Testis (tissue), 3 donors: Measurements from ENCODE around the gene VAMP4. TPM values are rescaled to one million over a fixed set of nuclear protein-coding genes. Genes with fewer than 3 reads are reported as not detected.
A peak's percentile ranks its signal among the peaks of the same experiment; 100 is the strongest.
"Not testable (repeated sequence)": the region's sequence is repeated elsewhere in the genome, so short reads cannot be mapped to it uniquely, and the experiment has no call there.

ENCODE experiments used
- DNase-seq: peaks from one replicate; pipeline ENCODE4 v3.0.0-alpha.2; 2019
- H3K27ac ChIP-seq, 2 donors: fragments of 200-600 bp; sonication (generic); one replicate each; pipeline ENCODE4 v1.5.1; 2019
- H3K27me3 ChIP-seq: fragments of 200-600 bp; sonication (generic); one replicate; pipeline ENCODE4 v1.5.1; 2019
- H3K36me3 ChIP-seq: fragments of 200-600 bp; sonication (generic); one replicate; pipeline ENCODE4 v1.5.1; 2017; ENCODE audit warnings: low read depth; ENCODE audit errors: missing control alignments
- H3K4me1 ChIP-seq: fragments of 200-600 bp; sonication (generic); one replicate; pipeline ENCODE4 v1.5.1; 2019
- H3K4me3 ChIP-seq, 2 donors: fragments of 200-600 bp; sonication (generic); one replicate each; pipeline ENCODE4 v1.5.1; 2017 to 2019
- H3K9me3 ChIP-seq: fragments of 200-600 bp; sonication (generic); one replicate; pipeline ENCODE4 v1.5.1; 2017
- CTCF ChIP-seq, 3 experiments: fragments of 450-650 bp in 2 of 3; fragments of 200-600 bp in 1 of 3; sonication (generic) in 1 of 3; IDR thresholded peaks; one replicate each; pipeline ENCODE4 v1.5.1; 2016 to 2019; ENCODE audit warnings: antibody characterized with exemption in 3 of 3, mild to moderate bottlenecking in 2 of 3, moderate library complexity in 1 of 3
- POLR2A ChIP-seq: fragments of 450-650 bp; IDR thresholded peaks from one replicate; pipeline ENCODE4 v1.6.1; 2017; ENCODE audit warnings: antibody characterized with exemption, mild to moderate bottlenecking, moderate library complexity
- WGBS, 2 donors: methylation state at CpG; one replicate each; pipeline ENCODE4 v1.1.5; 2018; 5-methylcytosine and 5-hydroxymethylcytosine counted together
- intact Hi-C: fragments of 100-400 bp; cut with DNase I; formaldehyde crosslinking; loops from one replicate; pipeline ENCODE4 v1.15.1; 2023; ENCODE audit warnings: low total_unique reads
- polyA plus RNA-seq: library from polyadenylated mRNA; stranded (reverse); fragments of 350-450 nt; fragmentation: Illumina TruSeq; extraction: RNeasy Lipid Tissue Mini Kit (QIAGEN cat#74804); gene quantifications from one replicate; pipeline ENCODE4 v1.2.3, GENCODE V29; 2014; ENCODE audit warnings: low read depth, low replicate concordance; ENCODE audit not compliant: insufficient read depth
- total RNA-seq, 2 donors: library from RNA; depleted of rRNA; stranded (reverse); fragments of >200 nt; gene quantifications; one replicate each; pipeline ENCODE4 v1.2.3, GENCODE V29; 2016

The VAMP4 gene
- total and polyA plus RNA-seq, 3 donors from 2014 or later: 22.6 to 28.6 (median 23.7) TPM

- Histone ChIP-seq H3K27ac (peak overlapping the region; percentile 63 to 69), H3K4me1 (no peaks in the 10 kb centered on the region), H3K36me3 (no peaks in the 10 kb centered on the region), H3K4me3 (no peak overlapping the region), H3K27me3 (no peaks in the 10 kb centered on the region), H3K9me3 (no peaks in the 10 kb centered on the region)
- TF ChIP-seq CTCF (IDR thresholded peaks at IDR 0.05) (no peak), POLR2A (no peak)
- 55 to 68% methylated on average over 2 to 4 of the region's 4 CpGs for WGBS, 2 donors
- intact Hi-C loops: no loop called here
- no peak for DNase-seq
Observed at GRCh38 chr1:171663854-171664575, 77.8 kb downstream of the VAMP4 start.

- DNase-seq: peak; percentile 28
- WGBS, 2 donors: 49 to 64% methylated on average over 7 of the region's 7 CpGs
- H3K27me3 ChIP-seq: no peaks in the 10 kb centered on the region
- peak overlapping the region; percentile 63 to 69 for H3K27ac ChIP-seq
- H3K9me3 ChIP-seq: no peaks in the 10 kb centered on the region
- H3K4me1 ChIP-seq: no peaks in the 10 kb centered on the region
- intact Hi-C loops: no loop called here
- TF ChIP-seq CTCF (IDR thresholded peaks at IDR 0.05): no peak
- no peak for TF ChIP-seq POLR2A
- no peak overlapping the region for H3K4me3 ChIP-seq
- no peaks in the 10 kb centered on the region for H3K36me3 ChIP-seq
Observed at GRCh38 chr1:171663036-171663853, 78.6 kb downstream of the VAMP4 start.

- WGBS, 2 donors: 90 to 94% methylated on average over 5 of the region's 5 CpGs
- no peaks in the 10 kb centered on the region for H3K9me3 ChIP-seq
- no peaks in the 10 kb centered on the region for H3K36me3 ChIP-seq
- no peak for DNase-seq
- H3K4me1 ChIP-seq: no peaks in the 10 kb centered on the region
- no peaks in the 10 kb centered on the region for H3K27me3 ChIP-seq
- TF ChIP-seq POLR2A (no peak), CTCF (IDR thresholded peaks at IDR 0.05) (no peak)
- H3K4me3 ChIP-seq: no peak overlapping the region
- intact Hi-C loops: no loop called here
- no peak overlapping the region for H3K27ac ChIP-seq
Observed at GRCh38 chr1:171661076-171661650, 80.7 kb downstream of the VAMP4 start.

GRCh38 chr1:171656206-171656605 is 85.7 kb downstream of the VAMP4 start:
- peaks cover 32% of the 10 kb centered on the region for H3K4me1 ChIP-seq
- H3K4me3 ChIP-seq, H3K9me3 ChIP-seq, H3K27me3 ChIP-seq, intact Hi-C loops, H3K27ac ChIP-seq, H3K36me3 ChIP-seq, DNase-seq: not testable (repeated sequence)
- 64 to 85% methylated on average over 9 of the region's 9 CpGs for WGBS, 2 donors

GRCh38 chr1:171655746-171656116 is 86.1 kb downstream of the VAMP4 start:
- Histone ChIP-seq H3K9me3 (no peaks in the 10 kb centered on the region), H3K36me3 (no peaks in the 10 kb centered on the region), H3K4me1 (peaks cover 32% of the 10 kb centered on the region), H3K4me3 (no peak overlapping the region), H3K27ac (peak overlapping the region in 1 of 2 donors; percentile 84), H3K27me3 (no peaks in the 10 kb centered on the region)
- TF ChIP-seq CTCF (IDR thresholded peaks at IDR 0.05): no peak
- TF ChIP-seq POLR2A: no peak
- WGBS, 2 donors: 38 to 52% methylated on average over 5 to 6 of the region's 6 CpGs
- intact Hi-C loops: no loop called here
- DNase-seq: no peak
